Central memory CD4-positive, alpha-beta T cell (primary cell): ENCODE measurements around the gene CT45A10.
A peak's percentile ranks its signal among the peaks of the same experiment; 100 is the strongest.
"Not testable (repeated sequence)": the region's sequence is repeated elsewhere in the genome, so short reads cannot be mapped to it uniquely, and the experiment has no call there.

Experiments used
- DNase-seq: peaks from one replicate; pipeline ENCODE4 v3.0.0; 2022
- total RNA-seq, 3 experiments: gene quantifications; one replicate each; lab custom pipeline; 2026; lab: John Stamatoyannopoulos, UW

The CT45A10 gene
- total RNA-seq: 0 reads per million in 3 experiments

DNA sequence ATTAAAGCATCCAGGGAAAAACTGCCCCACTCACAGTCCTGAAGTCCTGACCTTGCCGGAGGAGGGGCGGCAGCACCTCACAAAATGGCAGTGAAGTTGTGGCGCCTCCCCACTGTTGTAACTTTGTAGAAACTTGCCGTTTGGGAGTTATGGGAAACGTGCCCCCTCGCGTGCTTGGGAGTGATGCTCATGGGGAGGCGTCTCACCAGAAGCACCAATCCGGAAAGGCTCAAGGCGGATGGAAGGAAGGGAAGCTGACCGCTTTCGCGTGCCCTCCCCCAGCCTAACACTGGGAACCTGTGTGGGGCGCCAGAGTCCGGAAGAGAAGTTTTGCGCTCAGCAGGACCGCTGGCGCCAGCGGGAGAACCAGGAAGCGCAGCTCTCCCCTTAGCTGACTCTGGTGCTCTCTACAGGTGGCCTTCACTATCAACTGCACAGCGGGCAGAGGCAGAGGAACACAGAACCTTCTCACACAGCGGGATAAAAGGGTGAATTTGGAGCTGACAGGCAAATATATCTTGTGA lies at the start of gene CT45A10, which contains the start of gene SAGE1:
Gene CT45A10 (minus strand): TSS at position 151 of the 524 bp plus-strand sequence. CDS start 8,100 bp downstream, outside the sequence.
Gene SAGE1 (plus strand): TSS at position 423 of the 524 bp plus-strand sequence. CDS start 2,527 bp downstream, outside the sequence.
- no peak for DNase-seq

GRCh38 chrX:135931644-135932487 lies 38.6 kb upstream of the CT45A10 start:
- DNase-seq: peak; percentile 17

GRCh38 chrX:135927897-135928296 lies 34.7 kb upstream of the CT45A10 start:
- DNase-seq: no peak

DNA sequence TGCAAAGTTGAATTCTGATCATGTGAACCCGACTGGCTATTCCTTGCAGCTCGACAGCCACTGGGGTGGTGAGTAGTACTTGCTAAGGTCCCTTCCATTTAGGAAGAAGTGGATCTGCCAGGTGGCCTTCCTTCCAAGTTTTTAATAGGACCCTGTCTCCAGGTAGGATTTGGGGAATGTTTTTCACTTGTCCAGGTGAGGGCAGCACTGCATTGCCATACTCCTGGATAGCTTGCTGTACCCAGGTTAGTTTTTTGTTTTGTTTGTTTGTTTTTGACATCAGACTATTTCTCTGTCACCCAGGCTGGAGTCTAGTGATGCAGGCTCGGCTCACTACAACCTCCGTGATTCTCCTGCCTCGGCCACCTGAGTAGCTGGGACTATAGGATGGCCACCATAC lies 30.1 kb upstream of the CT45A10 start:
- DNase-seq: no peak

DNA sequence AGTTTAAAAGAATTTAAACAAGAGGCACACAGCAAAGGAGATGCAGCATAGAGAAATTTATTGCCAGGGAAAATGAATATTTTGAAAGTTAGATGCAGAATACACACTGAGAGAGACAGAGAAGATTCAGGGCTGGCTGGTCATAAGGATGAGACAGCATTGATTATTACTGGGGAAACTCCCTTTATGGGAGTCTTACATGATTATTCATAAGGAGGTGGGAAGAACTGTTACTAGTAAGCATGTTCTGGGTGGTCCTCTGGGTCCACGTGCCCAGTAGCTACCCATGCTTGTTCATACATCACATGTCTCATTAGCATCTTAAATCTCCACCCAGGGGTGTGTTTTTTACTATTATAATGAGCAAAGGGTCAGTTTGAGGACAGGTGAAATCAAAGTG lies 27.3 kb upstream of the CT45A10 start:
- not testable (repeated sequence) for DNase-seq

GRCh38 chrX:135914404-135914803 lies 21.2 kb upstream of the CT45A10 start:
- no peak for DNase-seq

DNA sequence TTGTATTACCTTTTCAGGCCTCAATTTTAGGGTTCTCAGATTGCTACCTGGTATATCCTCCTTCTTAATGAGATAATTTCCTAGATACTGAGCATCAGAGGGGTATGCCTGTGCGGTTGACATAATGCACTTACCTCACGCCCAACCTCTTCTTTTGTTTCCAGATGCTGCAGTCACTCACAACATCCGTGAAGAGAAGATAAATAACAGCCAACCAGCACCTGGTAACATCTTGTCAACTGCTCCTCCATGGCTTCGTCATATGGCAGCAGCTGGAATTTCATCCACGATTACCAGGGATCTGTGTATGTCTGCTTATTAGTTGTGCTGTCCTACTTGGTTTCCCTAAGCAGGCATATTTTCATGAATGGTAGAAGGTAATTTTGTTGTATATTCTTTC lies 17.0 kb upstream of the CT45A10 start:
- DNase-seq: no peak

DNA sequence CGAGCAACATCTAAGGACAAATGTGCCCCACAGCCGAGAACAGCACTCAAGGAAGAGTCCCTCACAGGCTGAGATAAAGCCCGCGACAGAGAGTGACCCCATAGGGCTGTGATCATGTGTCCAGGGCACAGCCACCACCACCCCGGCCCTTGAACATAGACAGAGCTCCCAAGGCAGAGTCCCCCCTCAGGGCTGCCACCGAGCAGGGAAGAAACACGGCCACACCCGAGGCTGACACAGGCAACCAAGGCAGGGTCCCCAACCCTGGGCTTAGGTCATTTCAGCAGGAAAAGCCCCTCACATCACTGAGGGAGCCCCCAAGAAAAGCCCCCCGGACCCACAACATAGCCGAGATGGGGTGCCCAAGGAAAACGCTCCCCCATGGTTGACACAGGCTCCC lies 463 bp downstream of the CT45A10 start:
- no peak for DNase-seq

DNA sequence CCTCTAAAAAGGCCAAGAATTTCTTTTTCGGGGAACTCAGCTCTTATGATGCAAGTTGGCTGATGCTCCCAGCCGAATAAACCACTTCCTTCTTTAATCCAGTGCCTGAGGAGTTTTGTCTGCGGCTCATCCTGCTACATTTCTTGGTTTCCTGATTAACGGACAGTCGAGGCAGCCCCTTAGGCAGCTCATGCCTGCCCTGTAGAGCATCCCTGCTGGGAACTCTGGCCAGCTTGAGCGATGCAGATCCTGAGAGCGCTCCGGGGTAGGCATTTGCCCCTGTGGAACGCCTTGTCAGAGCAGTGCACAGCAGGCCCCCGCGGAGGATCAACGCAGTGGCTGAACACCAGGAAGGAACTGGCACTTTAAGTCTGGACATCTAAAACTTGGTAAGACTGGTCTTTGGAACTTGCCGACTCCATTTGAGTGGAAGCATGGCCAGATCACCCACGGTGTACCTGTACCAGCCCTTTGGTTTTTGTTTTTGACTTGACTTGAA lies 3.1 kb downstream of the CT45A10 start:
- no peak for DNase-seq

DNA sequence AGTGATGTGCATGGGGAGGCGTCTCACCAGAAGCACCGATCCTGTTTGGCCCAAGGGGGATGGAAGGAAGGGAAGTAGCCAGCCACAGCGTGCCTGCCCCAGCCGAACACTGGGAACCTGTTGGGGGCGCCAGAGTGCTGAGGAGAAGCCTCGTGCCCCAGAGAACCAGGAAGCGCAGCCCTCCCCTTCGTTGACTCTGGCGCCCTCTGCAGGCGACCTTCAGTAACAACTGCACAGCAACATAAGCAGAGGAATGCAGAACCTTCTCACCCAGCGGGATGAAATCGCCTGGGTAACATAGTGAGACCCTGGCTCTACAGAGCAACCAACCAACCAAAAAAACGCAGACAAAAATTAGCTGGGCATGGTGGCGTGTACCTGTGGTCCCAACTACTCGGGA lies 4.3 kb downstream of the CT45A10 start:
- not testable (repeated sequence) for DNase-seq

DNA sequence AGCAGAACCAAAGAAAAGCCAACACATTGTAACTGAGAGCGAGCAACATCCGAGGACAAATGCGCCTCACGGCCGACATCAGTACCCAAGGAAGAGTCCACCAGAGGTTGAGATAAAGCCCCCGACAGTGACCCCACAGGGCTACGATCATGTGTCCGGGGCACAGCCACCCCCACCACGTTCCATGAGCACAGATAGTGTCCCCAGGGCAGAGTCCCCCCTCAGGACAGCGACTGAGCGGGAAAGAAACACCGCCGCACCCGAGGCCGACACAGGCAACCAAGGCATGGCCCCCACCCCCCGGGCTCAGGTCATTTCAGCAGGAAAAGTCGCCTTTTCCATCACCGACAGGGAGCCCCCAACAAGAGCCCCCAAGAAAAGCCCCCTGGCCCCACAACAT lies 5.0 kb downstream of the CT45A10 start:
- not testable (repeated sequence) for DNase-seq

GRCh38 chrX:135882741-135883140 lies 10.5 kb downstream of the CT45A10 start:
- DNase-seq: not testable (repeated sequence)

- not testable (repeated sequence) for DNase-seq
These were observed 21.5 kb downstream of the CT45A10 start, which contains the start of gene CT45A9 for GRCh38 chrX:135871712-135872111. CT45A9 (minus strand) TSS chrX:135871812; CDS start chrX:135868061, 3,751 bp downstream.

DNA sequence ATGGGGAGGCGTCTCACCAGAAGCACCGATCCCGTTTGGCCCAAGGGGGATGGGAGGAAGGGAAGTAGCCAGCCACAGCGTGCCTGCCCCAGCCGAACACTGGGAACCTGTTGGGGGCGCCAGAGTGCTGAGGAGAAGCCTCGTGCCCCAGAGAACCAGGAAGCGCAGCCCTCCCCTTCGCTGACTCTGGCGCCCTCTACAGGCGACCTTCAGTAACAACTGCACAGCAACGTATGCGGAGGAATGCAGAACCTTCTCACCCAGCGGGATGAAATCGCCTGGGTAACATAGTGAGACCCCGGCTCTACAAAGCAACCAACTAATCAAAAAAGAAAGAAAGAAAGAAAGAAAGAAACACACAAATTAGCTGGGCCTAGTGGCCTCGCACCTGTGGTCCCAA lies 38.8 kb downstream of the CT45A10 start, which contains the start of gene CT45A8:
Gene CT45A8 (minus strand): TSS at position 101 of the 400 bp plus-strand sequence. CDS start 3,755 bp downstream, outside the sequence.
- not testable (repeated sequence) for DNase-seq

GRCh38 chrX:135837180-135837579 lies 56.1 kb downstream of the CT45A10 start, which contains the start of gene CT45A7:
CT45A7 (minus strand) TSS chrX:135837280; CDS start chrX:135833533, 3,747 bp downstream.
- DNase-seq: not testable (repeated sequence)
